Epithelial cell of alveolus of lung (primary cell): ENCODE data around the gene UBALD2. TPM values are rescaled to one million over a fixed set of nuclear protein-coding genes. Genes with fewer than 3 reads are reported as not detected.

Source experiments
- total RNA-seq: library from RNA; depleted of rRNA; stranded (reverse); fragments of >200 nt; gene quantifications from 2 replicates; pipeline ENCODE4 v1.2.1, GENCODE V29; 2015

UBALD2 gene
- total RNA-seq, result 12.2 and 20.3 TPM in 2 replicates

GRCh38 chr17:76264755-76265623 is at the start of gene UBALD2:
Gene UBALD2 (plus strand): TSS chr17:76265348. CDS start chr17:76265506, 158 bp downstream.

GRCh38 chr17:76240461-76241203 is 24.5 kb upstream of the UBALD2 start, which contains the start of gene RNF157:
Gene RNF157 (minus strand): TSS chr17:76240493. CDS start chr17:76240240, 253 bp downstream.

GRCh38 chr17:76307966-76308338 is 42.8 kb downstream of the UBALD2 start, which contains the start of gene QRICH2:
Gene QRICH2 (minus strand): TSS chr17:76308276. CDS start chr17:76307998, 278 bp downstream.

Other genes with a start within 250 kb of the UBALD2 start
- 0.16 and 0.26 TPM in 2 replicates for gene EVPL, start 238.0 kb upstream of the UBALD2 start, total RNA-seq
- gene SRP68, start 192.8 kb upstream of the UBALD2 start, total RNA-seq, result 32.8 and 53.5 TPM in 2 replicates
- 0.16 TPM in 1 of 2 replicates, not detected in the other for gene GALR2, start 190.6 kb upstream of the UBALD2 start, total RNA-seq
- not detected in 2 replicates for gene ZACN, start 186.2 kb upstream of the UBALD2 start, total RNA-seq
- gene EXOC7, start 161.6 kb upstream of the UBALD2 start, total RNA-seq, result 39.0 and 57.3 TPM in 2 replicates
- gene FOXJ1, start 124.1 kb upstream of the UBALD2 start, total RNA-seq, result not detected in 2 replicates
- gene RNF157, start 24.9 kb upstream of the UBALD2 start, total RNA-seq, result 1.0 and 2.1 TPM in 2 replicates
- 0.24 and 0.65 TPM in 2 replicates for gene QRICH2, start 42.9 kb downstream of the UBALD2 start, total RNA-seq
- gene PRPSAP1, start 88.6 kb downstream of the UBALD2 start, total RNA-seq, result 18.4 and 22.1 TPM in 2 replicates
- 16.6 and 85.6 TPM in 2 replicates for gene SPHK1, start 119.3 kb downstream of the UBALD2 start, total RNA-seq
- 13.4 and 29.1 TPM in 2 replicates for gene UBE2O, start 187.8 kb downstream of the UBALD2 start, total RNA-seq
- not detected in 2 replicates for gene AANAT, start 202.3 kb downstream of the UBALD2 start, total RNA-seq
- 12.5 and 51.8 TPM in 2 replicates for gene RHBDF2, start 236.1 kb downstream of the UBALD2 start, total RNA-seq